ENCODE results near the gene REV3L.

- TF ChIP-seq CEBPB (IDR thresholded peaks at IDR 0.05; ENCODE audit: low read depth, low read length) (no peak), JUN (IDR thresholded peaks at IDR 0.05; ENCODE audit: low read depth, low read length) (no peak), EP300 (IDR thresholded peaks at IDR 0.05; ENCODE audit: borderline replicate concordance in 1 of 2, low read depth in 2 of 2, low read length in 2 of 2) (no peak), POLR2AphosphoS5 (IDR thresholded peaks at IDR 0.05; ENCODE audit: low read depth, low read length) (no peak), ZNF274 (IDR thresholded peaks at IDR 0.05; ENCODE audit: borderline replicate concordance, extremely low read depth, low read length) (no peak)
These were observed 129.0 kb downstream of the REV3L start for GRCh38 chr6:111353912-111354462.

Measured in H1 (cell line).